Common myeloid progenitor, CD34-positive (primary cell): ENCODE measurements around the gene APBA1.

ENCODE experiments used
- CTCF ChIA-PET: fragments of 350-600 bp; sonication (Branson Sonifier 250); formaldehyde crosslinking; loops from one replicate; lab custom pipeline; 2021; ENCODE audit warnings: antibody characterized with exemption; lab: Charles Lee
- POLR2A ChIA-PET: fragments of 350-600 bp; sonication (Branson Sonifier 250); formaldehyde crosslinking; loops from one replicate; lab custom pipeline; 2021; ENCODE audit warnings: antibody characterized with exemption; lab: Charles Lee
- DNase-seq, 3 donors: peaks; one replicate each; pipeline versions ENCODE4 v3.0.0 to v3.0.0-alpha.2; 2013
- H3K27ac ChIP-seq, 2 experiments: 1 replicate in 1 of 2; 2 replicates in 1 of 2; pipeline ENCODE4 v1.7.0; 2013; ENCODE audit warnings: inconsistent platforms in 2 of 2, low read length in 2 of 2, mild to moderate bottlenecking in 2 of 2, low read depth in 1 of 2, moderate library complexity in 1 of 2; ENCODE audit not compliant: severe bottlenecking in 2 of 2, insufficient read depth in 1 of 2, poor library complexity in 1 of 2
- H3K27me3 ChIP-seq, 5 experiments: replicated peaks in 2 of 5; 1 replicate in 3 of 5; 2 replicates in 2 of 5; pipeline versions ENCODE4 v1.6.1 to v1.7.0; 2013; ENCODE audit warnings: low read length in 4 of 5, mild to moderate bottlenecking in 2 of 5, moderate library complexity in 2 of 5, inconsistent platforms in 1 of 5; ENCODE audit not compliant: insufficient read depth in 5 of 5, control insufficient read depth in 4 of 5
- H3K36me3 ChIP-seq, 4 experiments: 1 replicate in 2 of 4; 2 replicates in 2 of 4; pipeline versions ENCODE4 v1.6.1 to v1.7.0; 2013; ENCODE audit warnings: low read length in 3 of 4, control low read depth in 1 of 4, mild to moderate bottlenecking in 1 of 4; ENCODE audit not compliant: control insufficient read depth in 4 of 4, insufficient read depth in 4 of 4
- H3K4me1 ChIP-seq, 4 experiments: 1 replicate in 3 of 4; 2 replicates in 1 of 4; pipeline versions ENCODE4 v1.6.1 to v1.7.1; 2013; ENCODE audit warnings: low read length in 3 of 4, mild to moderate bottlenecking in 3 of 4, control low read depth in 1 of 4, inconsistent platforms in 1 of 4, moderate library complexity in 1 of 4; ENCODE audit not compliant: control insufficient read depth in 4 of 4, insufficient read depth in 4 of 4; ENCODE audit errors: control extremely low read depth in 1 of 4
- H3K4me3 ChIP-seq, 7 experiments: 1 replicate in 4 of 7; 2 replicates in 3 of 7; pipeline versions ENCODE4 v1.5.1 to v1.7.0; 2013; ENCODE audit warnings: mild to moderate bottlenecking in 7 of 7, low read length in 6 of 7, moderate library complexity in 6 of 7, inconsistent platforms in 2 of 7, low read depth in 2 of 7, control low read depth in 1 of 7; ENCODE audit not compliant: insufficient read depth in 4 of 7, control insufficient read depth in 1 of 7; ENCODE audit errors: extremely low read depth in 1 of 7
- H3K9me3 ChIP-seq, 5 experiments: 1 replicate in 4 of 5; 2 replicates in 1 of 5; pipeline versions ENCODE4 v1.6.1 to v1.7.1; 2013; ENCODE audit warnings: low read length in 4 of 5, mild to moderate bottlenecking in 2 of 5, inconsistent platforms in 1 of 5, low read depth in 1 of 5, moderate library complexity in 1 of 5; ENCODE audit not compliant: control insufficient read depth in 4 of 5, insufficient read depth in 2 of 5; ENCODE audit errors: control extremely low read depth in 1 of 5
- WGBS: methylation state at CpG from one replicate; pipeline ENCODE4 v1.1.5; 2013; ENCODE audit not compliant: insufficient coverage; 5-methylcytosine and 5-hydroxymethylcytosine counted together

APBA1 gene

GRCh38 chr9:69465473-69465872 lies 206.7 kb downstream of the APBA1 start:
- H3K36me3 ChIP-seq, result no peaks in the 10 kb centered on the region
- H3K4me3 ChIP-seq, result no peak overlapping the region
- H3K9me3 ChIP-seq, result no peaks in the 10 kb centered on the region
- POLR2A ChIA-PET, result no interaction called here
- 92% methylated on average over 3 of the region's 3 CpGs for WGBS
- no peaks in the 10 kb centered on the region for H3K4me1 ChIP-seq
- DNase-seq, result no peak
- no peaks in the 10 kb centered on the region for H3K27me3 ChIP-seq
- CTCF ChIA-PET, result no interaction called here
- no peak overlapping the region for H3K27ac ChIP-seq

- WGBS, result 79% methylated on average over 4 of the region's 11 CpGs
- no peaks in the 10 kb centered on the region for H3K4me1 ChIP-seq
- H3K4me3 ChIP-seq, result no peak overlapping the region
- H3K27ac ChIP-seq, result no peak overlapping the region
- CTCF ChIA-PET, result interaction anchor here (1.2 kb wide), 1 partner anchor 41 kb away, joined by 3 read pairs; no protein-coding TSS in a partner anchor
- POLR2A ChIA-PET, result interaction anchor here (0.6 kb wide), 1 partner anchor 12 kb away, joined by 5 read pairs; no protein-coding TSS in a partner anchor
- no peaks in the 10 kb centered on the region for H3K27me3 ChIP-seq
- no peaks in the 10 kb centered on the region for H3K36me3 ChIP-seq
- no peak for DNase-seq
- no peaks in the 10 kb centered on the region for H3K9me3 ChIP-seq
Observed at GRCh38 chr9:69463497-69464068, 208.6 kb downstream of the APBA1 start.

GRCh38 chr9:69462394-69462793 lies 209.8 kb downstream of the APBA1 start:
- no peak overlapping the region for H3K4me3 ChIP-seq
- H3K27ac ChIP-seq, result no peak overlapping the region
- H3K4me1 ChIP-seq, result no peaks in the 10 kb centered on the region
- POLR2A ChIA-PET, result no interaction called here
- H3K36me3 ChIP-seq, result no peaks in the 10 kb centered on the region
- DNase-seq, result no peak
- CTCF ChIA-PET, result no interaction called here
- H3K27me3 ChIP-seq, result peaks cover 0 to 2% (median 0%) of the 10 kb centered on the region in 5 experiments
- 100% methylated on average over 3 of the region's 4 CpGs for WGBS
- H3K9me3 ChIP-seq, result no peaks in the 10 kb centered on the region

- H3K4me1 ChIP-seq, result no peaks in the 10 kb centered on the region
- peaks cover 0 to 2% (median 0%) of the 10 kb centered on the region in 5 experiments for H3K27me3 ChIP-seq
- 96% methylated on average over 6 of the region's 6 CpGs for WGBS
- H3K4me3 ChIP-seq, result no peak overlapping the region
- H3K36me3 ChIP-seq, result no peaks in the 10 kb centered on the region
- no peaks in the 10 kb centered on the region for H3K9me3 ChIP-seq
- ChIA-PET POLR2A (no interaction called here), CTCF (interaction anchor here (1.2 kb wide), 1 partner anchor 39 kb away, joined by 3 read pairs; no protein-coding TSS in a partner anchor)
- no peak overlapping the region for H3K27ac ChIP-seq
- no peak for DNase-seq
Observed at GRCh38 chr9:69461103-69461887, 210.9 kb downstream of the APBA1 start.

- no peaks in the 10 kb centered on the region for H3K9me3 ChIP-seq
- H3K36me3 ChIP-seq, result no peaks in the 10 kb centered on the region
- H3K27me3 ChIP-seq, result peaks cover 0 to 2% (median 0%) of the 10 kb centered on the region in 5 experiments
- POLR2A ChIA-PET, result no interaction called here
- CTCF ChIA-PET, result no interaction called here
- WGBS, result 94% methylated on average over 5 of the region's 5 CpGs
- no peak for DNase-seq
- H3K4me3 ChIP-seq, result no peak overlapping the region
- H3K27ac ChIP-seq, result no peak overlapping the region
- H3K4me1 ChIP-seq, result no peaks in the 10 kb centered on the region
Observed at GRCh38 chr9:69460012-69460411, 212.2 kb downstream of the APBA1 start.

GRCh38 chr9:69458176-69458575 lies 214.0 kb downstream of the APBA1 start:
- Histone ChIP-seq H3K9me3 (no peaks in the 10 kb centered on the region), H3K27me3 (peaks cover 0 to 2% (median 0%) of the 10 kb centered on the region in 5 experiments), H3K4me1 (peaks cover 4 to 13% (median 10%) of the 10 kb centered on the region in 4 experiments), H3K4me3 (no peak overlapping the region), H3K27ac (no peak overlapping the region), H3K36me3 (no peaks in the 10 kb centered on the region)
- ChIA-PET CTCF (no interaction called here), POLR2A (no interaction called here)
- no peak for DNase-seq
- WGBS, result 90% methylated on average over 2 of the region's 3 CpGs

GRCh38 chr9:69456201-69456600 lies 216.0 kb downstream of the APBA1 start:
- H3K36me3 ChIP-seq, result no peaks in the 10 kb centered on the region
- H3K4me1 ChIP-seq, result peaks cover 6 to 13% (median 10%) of the 10 kb centered on the region in 4 experiments
- H3K27ac ChIP-seq, result no peak overlapping the region
- DNase-seq, result no peak
- CTCF ChIA-PET, result no interaction called here
- POLR2A ChIA-PET, result no interaction called here
- no peak overlapping the region for H3K4me3 ChIP-seq
- 100% methylated on average over 12 of the region's 15 CpGs for WGBS
- peaks cover 0 to 2% (median 0%) of the 10 kb centered on the region in 5 experiments for H3K27me3 ChIP-seq
- no peaks in the 10 kb centered on the region for H3K9me3 ChIP-seq
